Medulla oblongata (tissue), 1 donor: ENCODE measurements around the gene RBP3.

Experiments
- DNase-seq: peaks from one replicate; pipeline ENCODE4 v3.0.0-alpha.2; 2015; ENCODE audit errors: extremely low spot score

Gene RBP3

DNA sequence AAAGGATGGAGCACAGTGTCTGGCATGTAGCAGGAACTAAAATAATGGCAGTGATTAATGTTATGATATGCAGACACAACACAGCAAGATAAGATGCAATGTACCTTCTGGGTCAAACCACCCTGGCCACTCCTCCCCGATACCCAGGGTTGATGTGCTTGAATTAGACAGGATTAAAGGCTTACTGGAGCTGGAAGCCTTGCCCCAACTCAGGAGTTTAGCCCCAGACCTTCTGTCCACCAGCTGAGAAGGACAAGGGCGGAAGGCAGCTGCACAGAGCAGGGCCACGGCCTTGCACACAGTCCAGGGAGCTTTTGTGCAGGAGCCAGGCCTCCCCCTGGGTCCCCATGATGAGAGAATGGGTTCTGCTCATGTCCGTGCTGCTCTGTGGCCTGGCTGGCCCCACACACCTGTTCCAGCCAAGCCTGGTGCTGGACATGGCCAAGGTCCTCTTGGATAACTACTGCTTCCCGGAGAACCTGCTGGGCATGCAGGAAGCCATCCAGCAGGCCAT is at the start of gene RBP3:
RBP3 (plus strand) TSS at position 226 of the 514 bp plus-strand sequence; CDS start at position 348, 122 bp downstream.
- DNase-seq = no peak

DNA sequence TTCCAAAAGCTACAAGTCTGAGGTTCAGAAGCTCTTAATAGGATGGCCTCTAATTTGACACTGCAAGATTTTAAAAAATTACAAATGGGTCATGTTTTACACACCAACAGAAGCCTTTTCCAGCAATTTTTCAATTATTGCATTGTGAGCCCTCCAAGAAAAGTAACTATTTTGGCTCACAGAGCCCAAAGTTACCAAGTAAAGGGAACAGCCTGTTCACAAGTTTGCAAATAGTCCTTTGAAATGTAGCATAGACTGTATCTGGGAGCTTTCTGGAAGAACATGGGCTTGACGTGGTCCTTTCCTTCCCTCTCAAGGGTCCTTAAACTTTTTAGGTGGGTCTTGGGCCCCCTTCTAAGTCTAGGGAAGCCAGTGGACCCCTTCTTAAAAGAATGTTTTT is 49.4 kb upstream of the RBP3 start:
- DNase-seq = peak; percentile 15

DNA sequence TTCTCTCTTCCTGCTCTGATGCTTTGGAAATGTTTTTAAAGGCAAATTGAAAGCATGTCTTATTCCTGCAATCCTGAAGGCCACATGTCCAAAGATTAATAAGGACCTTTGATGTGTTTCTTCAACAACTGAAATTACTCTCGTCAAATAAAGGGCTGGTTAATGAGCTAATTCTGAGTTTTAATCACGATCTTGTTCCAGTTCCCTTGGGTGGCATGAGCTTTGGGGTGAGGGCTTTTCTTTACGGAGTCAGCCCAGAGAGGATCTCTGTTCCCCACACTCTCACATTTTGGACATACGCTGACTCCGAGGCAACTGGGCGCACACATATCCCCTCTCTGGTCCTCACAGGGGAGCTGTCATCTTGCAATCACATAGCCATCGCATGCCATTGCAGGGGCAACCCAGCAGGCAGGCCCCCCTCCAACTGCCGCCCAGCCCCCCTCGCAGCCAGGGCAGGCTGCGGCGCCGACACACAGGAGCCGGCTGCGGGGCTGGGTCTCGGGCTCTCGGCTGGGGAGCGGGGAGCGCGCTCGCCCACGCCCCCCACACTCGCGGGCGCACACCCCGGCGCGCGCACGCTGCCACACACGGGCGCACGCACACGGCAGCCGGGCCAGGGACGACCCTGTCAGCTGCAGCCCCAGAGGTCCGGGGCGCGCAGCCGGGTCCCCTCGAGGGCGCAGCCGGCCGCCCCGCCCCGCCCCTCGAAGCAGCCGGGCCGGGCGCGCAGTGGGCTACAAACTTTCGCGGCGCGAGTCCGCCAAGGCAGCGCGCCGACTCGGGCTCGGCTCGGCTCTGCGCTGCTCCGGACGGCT is 48.3 kb upstream of the RBP3 start, which contains the start of gene GDF10:
GDF10 (plus strand) TSS at position 587 of the 818 bp plus-strand sequence. CDS start 455 bp downstream, outside the sequence.
- no peak for DNase-seq

DNA sequence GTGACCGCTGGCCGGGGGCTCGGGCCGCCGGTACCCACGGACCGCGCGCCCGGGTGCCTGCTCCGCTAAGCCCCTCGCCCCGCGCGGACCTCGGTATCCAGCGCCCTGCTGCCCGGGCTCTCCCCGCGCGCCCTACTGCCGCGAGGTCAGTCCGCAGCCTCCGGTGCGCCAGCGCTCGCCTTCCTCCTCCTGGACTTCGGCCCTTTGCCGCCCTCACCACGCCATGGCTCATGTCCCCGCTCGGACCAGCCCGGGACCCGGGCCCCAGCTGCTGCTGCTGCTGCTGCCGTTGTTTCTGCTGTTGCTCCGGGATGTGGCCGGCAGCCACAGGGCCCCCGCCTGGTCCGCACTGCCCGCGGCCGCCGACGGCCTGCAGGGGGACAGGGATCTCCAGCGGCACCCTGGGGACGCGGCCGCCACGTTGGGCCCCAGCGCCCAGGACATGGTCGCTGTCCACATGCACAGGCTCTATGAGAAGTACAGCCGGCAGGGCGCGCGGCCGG is 47.7 kb upstream of the RBP3 start:
- DNase-seq = no peak

DNA sequence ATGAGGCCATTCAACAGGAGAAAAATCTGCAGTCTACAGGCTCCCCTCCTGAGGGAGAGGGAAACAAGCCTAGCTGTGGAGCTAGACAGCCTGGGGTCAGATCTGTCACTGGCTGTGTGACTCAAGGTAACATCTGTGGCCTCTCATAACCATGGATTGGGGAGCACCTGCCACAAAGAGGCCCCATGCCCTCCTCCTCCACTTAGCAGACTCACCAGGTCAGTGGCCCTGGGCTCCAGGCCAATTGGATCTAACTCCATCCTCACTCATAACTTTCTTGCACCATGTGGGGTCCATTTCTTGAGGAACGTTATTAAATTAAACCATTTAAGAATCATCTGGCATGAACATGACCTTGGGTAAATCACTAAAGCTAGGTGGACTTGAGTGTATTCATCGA is 46.3 kb upstream of the RBP3 start:
- no peak for DNase-seq

DNA sequence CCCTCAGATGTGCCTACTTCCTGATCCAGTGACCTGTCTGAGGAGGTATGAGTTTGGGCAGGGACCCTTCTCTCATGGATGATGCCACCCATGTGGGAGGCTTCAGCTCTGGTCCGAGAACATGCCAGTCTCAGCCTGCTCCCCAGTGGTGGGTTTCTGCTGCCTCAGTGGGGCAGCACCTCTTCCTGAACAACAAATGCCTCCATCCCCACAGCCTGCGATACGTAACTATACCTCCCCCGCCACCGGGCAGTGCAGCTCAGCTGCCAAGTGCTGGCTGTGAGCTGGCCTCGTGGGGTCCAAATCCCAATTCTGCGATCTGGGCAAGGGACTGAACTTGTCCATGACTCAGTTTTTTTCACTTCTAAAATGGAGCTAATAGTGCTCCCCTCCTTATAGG is 45.1 kb upstream of the RBP3 start:
- no peak for DNase-seq

DNA sequence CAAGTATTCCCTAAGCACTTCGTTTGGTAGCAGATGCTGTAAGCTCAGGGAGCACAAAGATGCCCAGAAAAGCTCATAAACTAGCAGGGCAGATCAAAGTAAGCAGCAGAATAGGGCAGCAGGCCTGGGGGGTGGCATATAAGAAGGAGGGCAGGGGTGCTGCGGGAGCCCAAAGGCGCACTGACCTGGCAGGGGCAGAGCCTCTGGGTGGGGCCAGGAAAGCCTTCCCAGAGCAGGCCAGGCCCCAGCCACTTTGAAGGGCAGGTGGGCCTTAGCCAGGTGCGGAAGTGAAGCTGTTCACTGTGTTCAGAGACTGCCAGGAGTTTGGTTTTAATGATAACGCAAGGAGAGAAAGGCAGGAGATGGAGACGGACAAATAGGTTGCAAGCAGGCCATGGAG is 44.3 kb upstream of the RBP3 start:
- no peak for DNase-seq

DNA sequence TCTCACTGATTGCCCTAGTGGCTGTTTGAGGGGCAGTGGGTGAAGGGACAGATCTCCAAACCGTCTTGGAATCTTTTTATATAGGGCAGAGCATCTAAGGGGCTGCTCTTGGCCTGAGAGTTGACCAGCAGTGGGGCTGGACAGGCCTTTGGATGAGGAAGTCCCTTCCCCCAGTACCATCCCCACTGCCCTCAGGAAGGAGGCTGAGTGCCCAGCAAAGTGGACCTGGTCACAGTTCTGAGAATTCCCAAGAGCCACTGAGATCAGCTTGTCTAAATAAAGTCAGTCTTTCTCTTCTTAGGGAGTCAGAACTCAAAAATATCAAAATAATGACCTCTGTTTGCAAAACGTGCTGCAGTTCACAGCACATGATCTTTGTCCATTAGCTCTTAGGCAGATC is 42.6 kb upstream of the RBP3 start:
- DNase-seq = no peak

DNA sequence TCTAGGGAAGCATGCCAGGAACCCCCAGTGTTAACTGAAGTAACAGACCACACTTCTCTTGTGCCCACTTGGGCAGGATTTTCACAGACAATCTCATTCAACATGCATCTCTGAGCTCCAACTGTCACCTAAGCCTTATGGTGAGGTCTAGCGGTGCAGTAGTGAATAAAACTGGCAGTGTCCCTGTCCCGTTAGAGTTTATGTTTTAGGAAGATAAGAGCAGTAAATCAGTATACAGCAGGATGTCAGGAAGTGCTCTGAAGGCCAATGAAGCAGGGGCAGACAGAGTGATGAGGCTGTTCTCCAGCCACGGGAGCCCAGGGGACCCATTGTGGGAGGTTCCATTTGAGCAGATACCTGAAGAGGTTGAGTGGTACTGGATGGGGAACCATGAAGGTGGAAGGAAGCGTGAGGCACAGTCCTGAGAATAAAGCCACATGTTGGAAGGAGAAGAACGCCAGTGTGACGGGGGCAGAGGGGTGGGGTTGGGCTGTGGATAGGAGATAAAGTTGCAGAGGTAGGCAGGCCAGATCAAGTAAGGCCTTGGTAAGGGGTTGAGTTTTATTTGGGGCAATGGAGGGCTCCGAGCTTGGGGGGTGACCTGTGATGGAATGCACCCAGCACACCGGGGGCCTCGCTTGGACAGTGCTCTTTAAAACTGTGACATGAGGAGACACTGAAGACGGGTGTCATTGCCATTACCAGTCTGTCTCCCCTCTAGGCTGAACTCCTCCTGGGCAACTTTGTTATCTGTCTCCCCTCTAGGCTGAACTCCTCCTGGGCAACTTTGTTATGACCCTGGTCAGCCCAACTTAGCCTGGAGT is 41.6 kb upstream of the RBP3 start:
- no peak for DNase-seq

DNA sequence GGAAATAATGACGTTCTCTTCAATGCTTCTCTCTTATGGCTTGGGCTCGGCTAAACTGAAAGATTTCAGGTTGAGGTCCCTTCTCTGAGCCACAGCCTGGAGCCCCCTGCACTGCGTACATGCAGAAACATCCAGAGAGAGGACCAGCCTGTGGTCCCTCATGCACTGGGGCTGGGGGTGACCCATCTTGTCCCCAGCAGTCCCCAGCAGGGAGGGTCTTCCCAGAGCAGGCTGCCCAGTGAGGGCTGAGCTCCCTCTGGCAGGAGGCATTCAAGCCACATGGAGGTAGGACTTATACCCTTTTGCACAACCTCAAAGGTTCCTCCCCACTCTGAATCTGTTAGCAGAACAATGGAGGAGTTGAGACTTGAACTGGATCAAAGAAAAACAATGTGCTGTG is 40.8 kb upstream of the RBP3 start:
- DNase-seq = no peak

DNA sequence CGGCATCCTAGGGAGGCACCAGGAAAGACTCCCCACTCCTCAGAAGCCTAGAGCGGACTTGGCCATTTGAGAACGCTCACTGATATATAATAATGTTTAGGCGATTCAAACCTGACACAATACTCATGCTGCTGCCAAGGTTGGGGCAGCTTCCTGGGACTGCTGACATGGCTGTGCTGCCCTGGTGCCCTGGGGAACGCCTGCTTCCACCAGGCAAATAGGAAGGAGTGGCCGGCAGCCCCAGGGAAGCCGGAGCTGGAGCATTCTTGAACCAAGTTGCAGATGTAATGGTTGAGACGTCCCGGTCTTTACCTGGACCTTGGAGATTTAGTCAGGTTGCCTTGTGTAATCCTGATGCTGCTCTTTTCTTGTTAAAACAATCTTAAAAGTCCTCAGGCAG is 39.4 kb upstream of the RBP3 start:
- no peak for DNase-seq

DNA sequence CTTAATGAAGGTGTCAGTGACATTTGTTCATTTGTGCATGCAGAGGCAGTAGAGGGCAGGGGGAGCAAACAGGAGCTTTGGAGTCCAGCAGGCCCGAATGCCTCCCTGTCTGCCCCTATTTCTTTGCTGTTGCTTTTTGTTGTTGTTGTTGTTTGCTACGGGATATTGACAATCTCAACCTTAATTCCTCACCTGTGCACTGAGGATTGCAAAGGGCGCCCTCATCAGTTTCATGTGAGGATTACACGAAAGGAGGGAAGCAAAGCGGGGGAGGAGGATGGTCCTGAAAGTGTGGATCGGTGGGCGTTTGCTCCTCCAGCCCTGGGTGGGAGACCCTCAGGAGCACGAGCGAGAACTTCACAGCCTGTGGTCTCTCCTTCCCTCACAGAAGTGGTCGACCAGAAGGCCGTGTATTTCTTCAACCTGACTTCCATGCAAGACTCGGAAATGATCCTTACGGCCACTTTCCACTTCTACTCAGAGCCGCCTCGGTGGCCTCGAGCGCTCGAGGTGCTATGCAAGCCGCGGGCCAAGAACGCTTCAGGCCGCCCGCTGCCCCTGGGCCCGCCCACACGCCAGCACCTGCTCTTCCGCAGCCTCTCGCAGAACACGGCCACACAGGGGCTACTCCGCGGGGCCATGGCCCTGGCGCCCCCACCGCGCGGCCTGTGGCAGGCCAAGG is 38.6 kb upstream of the RBP3 start:
- DNase-seq = no peak

DNA sequence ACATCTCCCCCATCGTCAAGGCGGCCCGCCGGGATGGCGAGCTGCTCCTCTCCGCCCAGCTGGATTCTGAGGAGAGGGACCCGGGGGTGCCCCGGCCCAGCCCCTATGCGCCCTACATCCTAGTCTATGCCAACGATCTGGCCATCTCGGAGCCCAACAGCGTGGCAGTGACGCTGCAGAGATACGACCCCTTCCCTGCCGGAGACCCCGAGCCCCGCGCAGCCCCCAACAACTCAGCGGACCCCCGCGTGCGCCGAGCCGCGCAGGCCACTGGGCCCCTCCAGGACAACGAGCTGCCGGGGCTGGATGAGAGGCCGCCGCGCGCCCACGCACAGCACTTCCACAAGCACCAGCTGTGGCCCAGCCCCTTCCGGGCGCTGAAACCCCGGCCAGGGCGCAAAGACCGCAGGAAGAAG is 38.1 kb upstream of the RBP3 start:
- DNase-seq = no peak

DNA sequence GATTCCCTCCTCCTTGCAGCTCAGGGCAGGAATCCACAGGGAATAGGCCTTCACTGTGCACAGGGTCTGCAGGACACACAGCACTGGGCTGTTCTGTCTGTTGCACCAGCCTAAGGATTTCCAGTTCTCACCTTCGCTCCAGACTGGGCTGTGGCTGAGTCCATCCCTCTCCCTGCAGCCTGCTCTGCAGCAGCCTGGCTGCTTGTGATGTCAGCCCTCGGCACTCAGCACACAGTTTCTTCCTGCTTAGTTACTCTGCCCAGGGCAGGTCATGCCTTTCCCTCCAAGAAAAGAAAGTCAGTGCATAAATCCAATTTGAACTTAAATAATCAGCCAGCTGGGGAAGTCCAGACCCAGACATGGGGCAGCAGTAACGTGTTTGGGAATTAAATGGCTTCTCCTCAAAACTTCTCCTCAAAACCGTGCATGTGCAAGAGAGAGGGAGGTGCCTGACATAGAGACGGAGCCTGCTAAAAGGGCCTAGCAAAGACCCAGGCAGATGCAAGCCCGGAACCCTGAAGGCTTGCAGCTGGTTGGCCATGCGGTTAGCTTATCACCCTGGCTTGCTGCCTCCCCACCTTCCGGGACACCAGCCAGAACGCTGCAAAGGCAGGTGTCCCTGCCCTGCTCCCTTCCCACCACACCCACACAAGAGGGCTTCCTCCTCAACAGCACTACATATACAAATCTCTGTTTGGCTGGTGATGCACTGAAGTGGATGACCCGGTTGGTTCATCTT is 36.8 kb upstream of the RBP3 start:
- no peak for DNase-seq

DNA sequence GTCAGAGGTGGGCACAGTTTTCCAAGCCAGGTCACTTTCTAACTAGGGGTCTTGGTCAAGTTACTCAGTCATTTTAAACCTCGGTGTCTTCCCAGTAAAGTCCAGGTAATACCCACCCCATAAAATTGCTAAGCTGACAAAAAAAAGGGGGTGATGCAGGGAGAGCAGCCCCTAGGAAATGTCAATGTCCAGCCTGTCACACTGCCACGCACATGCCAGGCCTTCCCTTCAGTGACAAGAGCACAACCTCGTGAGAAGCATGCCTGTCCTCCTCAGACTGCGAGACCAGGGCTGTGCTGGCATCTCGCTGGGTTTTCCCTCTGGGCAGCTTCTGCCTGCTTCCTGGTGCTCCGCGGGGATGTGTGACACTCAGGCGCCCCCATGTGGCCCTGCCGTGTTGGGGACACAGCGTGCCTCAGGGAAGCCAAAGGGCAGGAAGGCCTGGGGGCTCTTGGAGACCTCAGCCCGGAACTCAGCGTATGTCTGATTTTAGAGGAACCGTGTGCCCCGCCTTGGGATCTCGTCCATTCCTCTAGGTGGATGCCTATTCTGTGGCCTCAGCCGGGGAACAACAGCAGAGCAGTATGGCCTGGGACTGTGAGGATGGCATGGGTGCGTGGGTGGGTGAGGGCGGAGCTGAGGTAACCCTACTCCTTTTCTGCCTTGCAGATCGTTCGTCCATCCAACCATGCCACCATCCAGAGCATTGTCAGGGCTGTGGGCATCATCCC is 36.1 kb upstream of the RBP3 start:
- DNase-seq = peak; percentile 91

DNA sequence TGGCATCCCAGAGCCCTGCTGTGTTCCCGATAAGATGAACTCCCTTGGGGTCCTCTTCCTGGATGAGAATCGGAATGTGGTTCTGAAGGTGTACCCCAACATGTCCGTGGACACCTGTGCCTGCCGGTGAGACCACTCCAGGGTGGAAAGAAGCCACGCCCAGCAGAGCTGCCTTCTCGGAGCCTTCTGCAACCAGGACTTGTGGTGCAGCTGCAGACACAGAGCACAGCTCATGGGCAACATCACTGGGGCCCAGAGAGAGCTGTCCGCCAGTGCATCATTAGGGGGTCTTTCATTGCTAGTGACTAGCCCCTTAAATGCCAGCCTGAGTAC is 35.5 kb upstream of the RBP3 start:
- no peak for DNase-seq

DNA sequence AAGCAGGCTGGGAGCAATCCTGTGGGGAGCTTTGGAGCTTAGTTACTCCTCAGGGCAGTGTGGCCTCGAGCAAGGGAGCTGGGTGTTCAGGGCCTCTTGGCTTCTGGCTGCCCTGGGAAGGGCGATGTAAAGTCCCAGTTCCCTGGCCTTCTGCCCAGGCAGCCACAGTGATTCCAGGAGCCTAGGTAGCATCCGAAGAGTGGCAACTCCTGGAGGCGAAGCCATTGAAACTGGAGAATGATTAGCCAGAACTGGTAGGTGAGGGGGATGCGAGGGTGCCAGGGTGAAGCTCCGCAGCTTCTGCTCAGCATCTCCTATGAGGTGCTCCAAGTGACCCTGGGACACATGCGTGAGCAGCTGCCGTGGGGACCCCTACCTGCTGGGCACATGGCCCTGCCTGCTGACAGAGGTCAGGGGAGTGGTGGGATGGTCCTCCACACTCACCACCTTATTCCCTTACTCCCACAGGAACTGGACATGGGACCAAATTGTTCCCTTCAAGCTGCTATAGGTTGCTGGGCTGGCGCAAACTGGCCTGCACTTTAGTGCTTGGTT is 33.7 kb upstream of the RBP3 start:
- no peak for DNase-seq

DNA sequence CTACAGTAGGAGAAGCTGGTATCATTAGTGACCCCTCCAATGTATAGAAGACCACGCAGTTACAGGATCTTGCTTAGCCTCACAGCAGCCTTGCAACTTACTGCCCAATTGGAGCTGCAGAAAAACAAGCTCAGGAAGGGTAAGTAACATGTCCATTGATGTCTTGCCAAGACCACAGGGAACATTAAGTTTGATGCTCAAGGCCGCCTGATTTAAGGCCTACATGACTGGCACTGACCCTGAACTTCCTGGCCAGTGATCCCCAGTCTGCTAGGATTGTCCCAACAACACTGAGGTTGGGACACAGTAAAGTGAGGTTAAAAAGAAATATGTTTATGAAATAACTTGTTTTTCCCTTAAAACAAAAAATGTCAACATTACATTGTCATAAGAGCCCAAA is 32.7 kb upstream of the RBP3 start:
- no peak for DNase-seq

DNA sequence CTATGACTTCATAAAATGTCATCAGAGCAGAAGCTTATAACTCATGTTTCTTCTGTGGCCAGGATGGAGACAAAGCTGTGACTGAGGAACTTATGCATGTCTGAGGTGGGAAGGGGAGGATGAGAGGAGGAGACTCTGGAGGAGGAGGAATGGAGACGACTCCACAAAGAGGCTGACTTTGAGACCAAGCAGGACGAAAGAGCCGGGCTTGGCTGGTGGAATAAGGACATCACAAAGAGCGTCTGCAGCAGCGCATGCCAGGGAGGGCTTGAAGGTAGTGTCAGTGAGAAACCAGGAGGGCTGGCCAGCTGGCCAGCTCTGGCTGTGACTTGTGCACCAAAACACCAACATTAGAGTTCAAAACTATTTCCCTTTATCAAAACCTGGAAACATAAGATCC is 32.0 kb upstream of the RBP3 start:
- DNase-seq = no peak

DNA sequence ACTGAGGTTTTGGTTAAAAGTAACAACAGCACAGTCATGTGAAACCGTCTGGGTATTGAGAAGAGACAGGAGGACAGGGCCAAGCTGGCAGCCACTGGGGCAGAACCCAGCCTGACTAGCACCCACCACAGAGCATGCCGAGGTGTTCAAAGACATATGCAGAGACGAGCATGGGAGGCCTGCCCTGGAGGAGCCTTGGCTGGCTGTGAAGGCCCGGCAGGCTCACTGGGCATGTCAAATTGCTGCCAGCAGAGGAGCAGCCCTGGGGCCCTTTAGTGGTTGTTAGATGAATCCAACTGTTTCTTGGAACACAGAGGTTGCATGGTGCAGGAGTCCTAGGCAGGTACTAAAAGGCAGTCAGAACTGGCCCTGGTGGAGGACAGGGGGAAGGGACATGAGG is 30.9 kb upstream of the RBP3 start:
- DNase-seq = no peak
